HCT116 (cell line): ENCODE measurements around the gene ZNF286A. TPM values are rescaled to one million over a fixed set of nuclear protein-coding genes. Genes with fewer than 3 reads are reported as not detected.

ENCODE experiments used
- ATAC-seq: fragments of 200-7000 bp; cut with Tn5 transposase; 2 replicates; pipeline ENCODE4 v1.9.1; 2020; ENCODE audit warnings: mild to moderate bottlenecking, moderate library complexity
- BruUV-seq: library from RNA; stranded (reverse); fragments of 400-500 nt; replicated peaks from 2 replicates; lab custom pipeline; 2021; lab: Mats Ljungman, UMichigan
- CTCF ChIA-PET: fragments of 300-600 bp; sonication (Branson Sonifier 250); formaldehyde crosslinking; loops from one replicate; lab custom pipeline; 2021; ENCODE audit warnings: antibody characterized with exemption; lab: Charles Lee
- POLR2A ChIA-PET: fragments of 300-600, 350-600 bp; sonication (Branson Sonifier 250); formaldehyde crosslinking; loops from one replicate; lab custom pipeline; 2021; ENCODE audit warnings: antibody characterized with exemption; lab: Charles Lee
- RAD21 ChIA-PET, 2 experiments: fragments of 300-600 bp; sonication (Branson Sonifier 250); formaldehyde crosslinking; loops; one replicate each; lab custom pipeline; 2023; ENCODE audit warnings: low total read pairs in 2 of 2; ENCODE audit not compliant: uncharacterized antibody in 2 of 2, unreplicated experiment in 2 of 2, low non-redundant PET in 1 of 2; lab: Charles Lee
- DNase-seq: peaks from one replicate; pipeline ENCODE4 v3.0.0-alpha.2; 2010; ENCODE audit warnings: low read depth, low spot score
- H2AFZ ChIP-seq: fragments of 200-600 bp; shearing (Covaris generic), sonication (generic); 2 replicates; pipeline ENCODE4 v1.6.1; 2017; ENCODE audit warnings: low read depth, mixed run types, mixed read lengths, antibody characterized with exemption, low read length; ENCODE audit not compliant: poor library complexity, severe bottlenecking
- H3K27ac ChIP-seq: 2 replicates; pipeline ENCODE4 v1.5.1; 2012; ENCODE audit warnings: low read depth, low read length
- H3K27me3 ChIP-seq: fragments of 200-600 bp; sonication (generic); 2 replicates; pipeline ENCODE4 v1.6.1; 2016; ENCODE audit warnings: mixed run types, low read length, mixed read lengths; ENCODE audit not compliant: insufficient read depth
- H3K36me3 ChIP-seq, 2 experiments: fragments of 200-500 bp in 1 of 2; fragments of 200-600 bp in 1 of 2; sonication (Bioruptor generic) in 1 of 2; sonication (generic) in 1 of 2; 2 replicates each; pipeline versions ENCODE4 v1.5.1 to v1.6.1; 2014 to 2016; ENCODE audit warnings: low read length in 2 of 2, inconsistent platforms in 1 of 2, mixed read lengths in 1 of 2, mixed run types in 1 of 2; ENCODE audit not compliant: insufficient read depth in 2 of 2, control insufficient read depth in 1 of 2
- H3K4me1 ChIP-seq, 2 experiments: fragments of 200-600 bp in 1 of 2; sonication (generic) in 1 of 2; 2 replicates each; pipeline versions ENCODE4 v1.5.1 to v1.6.1; 2012 to 2017; ENCODE audit warnings: low read length in 2 of 2, inconsistent platforms in 1 of 2, mild to moderate bottlenecking in 1 of 2, mixed read lengths in 1 of 2, mixed run types in 1 of 2, moderate library complexity in 1 of 2; ENCODE audit not compliant: insufficient read depth in 2 of 2, control insufficient read depth in 1 of 2
- H3K4me2 ChIP-seq: fragments of 200-600 bp; sonication (generic); 2 replicates; pipeline ENCODE4 v1.6.1; 2017; ENCODE audit warnings: mixed run types, low read length, mixed read lengths
- H3K4me3 ChIP-seq, 2 experiments: fragments of 200-600 bp in 1 of 2; sonication (generic) in 1 of 2; replicated peaks in 1 of 2; 2 replicates each; pipeline ENCODE4 v1.5.1; 2011 to 2016; ENCODE audit warnings: low read length in 2 of 2, control low read depth in 1 of 2, low read depth in 1 of 2, mild to moderate bottlenecking in 1 of 2, mixed read lengths in 1 of 2, mixed run types in 1 of 2
- H3K79me2 ChIP-seq: fragments of 200-600 bp; sonication (generic); 2 replicates; pipeline ENCODE4 v1.6.1; 2017; ENCODE audit warnings: mild to moderate bottlenecking, mixed run types, low read length, moderate library complexity, mixed read lengths; ENCODE audit not compliant: insufficient read depth
- H3K9ac ChIP-seq: fragments of 200-600 bp; sonication (generic); 2 replicates; pipeline ENCODE4 v1.6.1; 2016; ENCODE audit warnings: low read length, mixed read lengths
- H3K9me2 ChIP-seq: fragments of 200-600 bp; sonication (generic), shearing (Covaris generic); 2 replicates; pipeline ENCODE4 v1.6.1; 2017; ENCODE audit warnings: mixed run types, mild to moderate bottlenecking, moderate library complexity; ENCODE audit not compliant: insufficient read depth
- H3K9me3 ChIP-seq, 2 experiments: fragments of 200-500 bp in 1 of 2; fragments of 200-600 bp in 1 of 2; sonication (Bioruptor generic) in 1 of 2; sonication (generic) in 1 of 2; 2 replicates each; pipeline ENCODE4 v1.6.1; 2014 to 2017; ENCODE audit warnings: low read length in 2 of 2, mixed read lengths in 2 of 2, inconsistent platforms in 1 of 2, low read depth in 1 of 2, mild to moderate bottlenecking in 1 of 2, mixed run types in 1 of 2, moderate library complexity in 1 of 2; ENCODE audit not compliant: control insufficient read depth in 1 of 2, insufficient read depth in 1 of 2
- H4K20me1 ChIP-seq: fragments of 200-600 bp; sonication (generic), shearing (Covaris generic); 2 replicates; pipeline ENCODE4 v1.6.1; 2017; ENCODE audit warnings: mixed run types, mild to moderate bottlenecking, moderate library complexity; ENCODE audit not compliant: insufficient read depth
- ELF1 ChIP-seq: IDR thresholded peaks from 2 replicates; pipeline ENCODE4 v1.6.1; 2012; ENCODE audit warnings: low read depth, borderline replicate concordance
- FOSL1 ChIP-seq: IDR thresholded peaks from 2 replicates; pipeline ENCODE4 v1.6.1; 2012; ENCODE audit warnings: low read depth
- JUND ChIP-seq: IDR thresholded peaks from 2 replicates; pipeline ENCODE4 v1.6.1; 2012
- RAD21 ChIP-seq: IDR thresholded peaks from 2 replicates; pipeline ENCODE4 v1.6.1; 2012; ENCODE audit warnings: low read depth, mild to moderate bottlenecking
- SP1 ChIP-seq: IDR thresholded peaks from 2 replicates; pipeline ENCODE4 v1.6.1; 2012; ENCODE audit warnings: low read depth
- TCF7L2 ChIP-seq: IDR thresholded peaks from 2 replicates; pipeline ENCODE4 v1.7.0; 2011; ENCODE audit warnings: borderline replicate concordance, inconsistent platforms; ENCODE audit not compliant: insufficient read depth, insufficient read length; ENCODE audit errors: extremely low read depth
- intact Hi-C: fragments of 100-400 bp; cut with micrococcal nuclease; formaldehyde crosslinking; loops from 2 replicates; pipeline ENCODE4 v1.10.0; 2022
- total RNA-seq: library from RNA; stranded (reverse); gene quantifications from one replicate; pipeline ENCODE4 v1.2.1, GENCODE V29; 2021; ENCODE audit not compliant: unreplicated experiment
- TF ChIP-seq, protein P1 (sequence below): IDR thresholded peaks from 2 replicates; pipeline ENCODE4 v1.6.1; 2012
- TF ChIP-seq, protein P2 (sequence below): IDR thresholded peaks from 2 replicates; pipeline ENCODE4 v1.6.1; 2012; ENCODE audit warnings: low read depth
- TF ChIP-seq, protein P3 (sequence below): IDR thresholded peaks from 2 replicates; pipeline ENCODE4 v1.6.1; 2012

ZNF286A gene
- total RNA-seq, 1 experiment from 2014 or later = 37.0 TPM

DNA sequence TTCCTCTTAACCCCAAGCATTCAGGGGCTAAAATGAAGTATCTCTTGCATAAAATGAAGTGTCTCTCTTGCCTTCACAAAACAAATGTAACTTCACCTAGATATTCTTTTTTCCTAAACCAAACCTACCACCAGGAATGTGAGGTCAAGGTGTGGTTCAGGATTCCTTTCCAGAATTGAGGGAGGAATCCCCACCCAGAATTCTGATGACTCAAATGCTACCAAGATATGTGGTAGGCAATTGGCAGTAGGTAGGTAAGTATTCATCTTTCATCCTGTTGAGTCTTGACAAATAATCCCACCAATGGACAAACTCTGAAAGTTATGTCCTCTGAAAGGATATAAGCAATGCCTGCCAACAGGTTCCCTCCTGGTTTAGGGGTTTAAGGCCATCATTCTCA, 41.7 kb upstream of the ZNF286A start:
- H3K27me3 ChIP-seq = no peaks in the 10 kb centered on the region
- peak overlapping the region; percentile 89; the same call in 1 of the 2 replicates for H3K27ac ChIP-seq
- ChIA-PET POLR2A (no interaction called here), RAD21 (no interaction called here), CTCF (no interaction called here)
- DNase-seq = peak; percentile 57
- H3K9ac ChIP-seq = peak overlapping the region; percentile 42
- BruUV-seq = no TSS peak
- H3K9me2 ChIP-seq = no peaks in the 10 kb centered on the region
- no peak overlapping the region for H2AFZ ChIP-seq
- intact Hi-C loops = no loop called here
- H3K4me3 ChIP-seq = peak overlapping the region in 1 of 2 experiments; percentile 24; a peak in 2 of 4 replicates
- H4K20me1 ChIP-seq = no peaks in the 10 kb centered on the region
- TF ChIP-seq, protein P1, sequence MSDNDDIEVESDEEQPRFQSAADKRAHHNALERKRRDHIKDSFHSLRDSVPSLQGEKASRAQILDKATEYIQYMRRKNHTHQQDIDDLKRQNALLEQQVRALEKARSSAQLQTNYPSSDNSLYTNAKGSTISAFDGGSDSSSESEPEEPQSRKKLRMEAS = no peak
- peak; percentile 55 for TF ChIP-seq SP1
- TF ChIP-seq ELF1 = no peak
- TF ChIP-seq, protein P2, sequence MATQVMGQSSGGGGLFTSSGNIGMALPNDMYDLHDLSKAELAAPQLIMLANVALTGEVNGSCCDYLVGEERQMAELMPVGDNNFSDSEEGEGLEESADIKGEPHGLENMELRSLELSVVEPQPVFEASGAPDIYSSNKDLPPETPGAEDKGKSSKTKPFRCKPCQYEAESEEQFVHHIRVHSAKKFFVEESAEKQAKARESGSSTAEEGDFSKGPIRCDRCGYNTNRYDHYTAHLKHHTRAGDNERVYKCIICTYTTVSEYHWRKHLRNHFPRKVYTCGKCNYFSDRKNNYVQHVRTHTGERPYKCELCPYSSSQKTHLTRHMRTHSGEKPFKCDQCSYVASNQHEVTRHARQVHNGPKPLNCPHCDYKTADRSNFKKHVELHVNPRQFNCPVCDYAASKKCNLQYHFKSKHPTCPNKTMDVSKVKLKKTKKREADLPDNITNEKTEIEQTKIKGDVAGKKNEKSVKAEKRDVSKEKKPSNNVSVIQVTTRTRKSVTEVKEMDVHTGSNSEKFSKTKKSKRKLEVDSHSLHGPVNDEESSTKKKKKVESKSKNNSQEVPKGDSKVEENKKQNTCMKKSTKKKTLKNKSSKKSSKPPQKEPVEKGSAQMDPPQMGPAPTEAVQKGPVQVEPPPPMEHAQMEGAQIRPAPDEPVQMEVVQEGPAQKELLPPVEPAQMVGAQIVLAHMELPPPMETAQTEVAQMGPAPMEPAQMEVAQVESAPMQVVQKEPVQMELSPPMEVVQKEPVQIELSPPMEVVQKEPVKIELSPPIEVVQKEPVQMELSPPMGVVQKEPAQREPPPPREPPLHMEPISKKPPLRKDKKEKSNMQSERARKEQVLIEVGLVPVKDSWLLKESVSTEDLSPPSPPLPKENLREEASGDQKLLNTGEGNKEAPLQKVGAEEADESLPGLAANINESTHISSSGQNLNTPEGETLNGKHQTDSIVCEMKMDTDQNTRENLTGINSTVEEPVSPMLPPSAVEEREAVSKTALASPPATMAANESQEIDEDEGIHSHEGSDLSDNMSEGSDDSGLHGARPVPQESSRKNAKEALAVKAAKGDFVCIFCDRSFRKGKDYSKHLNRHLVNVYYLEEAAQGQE = no peak
- TF ChIP-seq RAD21 = no peak
- TF ChIP-seq FOSL1 = 0 out of 2 replicates have a peak, but pooled peaks have one; percentile 19
- TF ChIP-seq TCF7L2 = no peak
- TF ChIP-seq JUND = peak; percentile 13; the same call in 1 of the 2 replicates
- TF ChIP-seq, protein P3, sequence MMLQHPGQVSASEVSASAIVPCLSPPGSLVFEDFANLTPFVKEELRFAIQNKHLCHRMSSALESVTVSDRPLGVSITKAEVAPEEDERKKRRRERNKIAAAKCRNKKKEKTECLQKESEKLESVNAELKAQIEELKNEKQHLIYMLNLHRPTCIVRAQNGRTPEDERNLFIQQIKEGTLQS = no peak
- TF ChIP-seq, all 23 proteins: peak for 3
- peaks cover 0 to 2% of the 10 kb centered on the region in 2 experiments; a peak in 1 of 4 replicates for H3K36me3 ChIP-seq
- H3K4me1 ChIP-seq = peaks cover 56 to 79% of the 10 kb centered on the region in 2 experiments
- no peaks in the 10 kb centered on the region for H3K9me3 ChIP-seq
- peak; percentile 60 for ATAC-seq
- no peaks in the 10 kb centered on the region for H3K79me2 ChIP-seq
- peak overlapping the region; percentile 64 for H3K4me2 ChIP-seq
